ENCODE data around the gene USP17L21.
"Not testable (repeated sequence)": the region's sequence is repeated elsewhere in the genome, so short reads cannot be mapped to it uniquely, and the experiment has no call there.

USP17L21 gene

GRCh38 chr4:9262572-9262971 is at the start of gene USP17L21:
USP17L21 (plus strand) TSS chr4:9262872; CDS start chr4:9262872, 0 bp downstream.
- not testable (repeated sequence) for DNase-seq (ENCODE audit: low spot score)

GRCh38 chr4:9214701-9215100 is 48.0 kb upstream of the USP17L21 start:
- not testable (repeated sequence) for DNase-seq (ENCODE audit: low spot score)

DNA sequence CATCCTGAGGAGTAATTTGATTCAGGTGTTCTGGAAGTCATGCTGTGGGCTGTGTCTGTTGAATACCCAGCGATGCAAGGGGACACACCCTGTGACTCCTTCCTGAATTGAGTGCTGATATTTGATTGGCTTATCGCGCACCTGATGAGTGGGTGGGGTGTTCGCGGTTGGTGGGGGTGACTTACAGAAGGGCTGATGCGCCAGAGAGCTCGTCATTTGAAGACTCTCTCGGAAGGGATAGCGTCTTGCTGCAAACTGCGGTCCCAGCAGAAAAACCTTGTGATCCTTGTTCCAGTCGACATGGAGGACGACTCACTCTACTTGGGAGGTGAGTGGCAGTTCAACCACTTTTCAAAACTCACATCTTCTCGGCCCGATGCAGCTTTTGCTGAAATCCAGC is 47.6 kb upstream of the USP17L21 start, which contains the start of gene USP17L11:
TSS of gene USP17L11 (plus strand) at position 301 of the 400 bp plus-strand sequence. CDS start at position 301, 0 bp downstream.
- DNase-seq (ENCODE audit: low spot score): not testable (repeated sequence)

- not testable (repeated sequence) for DNase-seq (ENCODE audit: low spot score)
Observed at GRCh38 chr4:9219852-9220251, 42.8 kb upstream of the USP17L21 start, which contains the start of gene USP17L12. USP17L12 (plus strand) TSS chr4:9220152; CDS start chr4:9220152, 0 bp downstream.

- DNase-seq (ENCODE audit: low spot score): not testable (repeated sequence)
Observed at GRCh38 chr4:9224596-9224995, 38.1 kb upstream of the USP17L21 start, which contains the start of gene USP17L13. USP17L13 (plus strand) TSS chr4:9224896; CDS start chr4:9224896, 0 bp downstream.

- DNase-seq (ENCODE audit: low spot score): not testable (repeated sequence)
Observed at GRCh38 chr4:9230249-9230648, 32.4 kb upstream of the USP17L21 start.

DNA sequence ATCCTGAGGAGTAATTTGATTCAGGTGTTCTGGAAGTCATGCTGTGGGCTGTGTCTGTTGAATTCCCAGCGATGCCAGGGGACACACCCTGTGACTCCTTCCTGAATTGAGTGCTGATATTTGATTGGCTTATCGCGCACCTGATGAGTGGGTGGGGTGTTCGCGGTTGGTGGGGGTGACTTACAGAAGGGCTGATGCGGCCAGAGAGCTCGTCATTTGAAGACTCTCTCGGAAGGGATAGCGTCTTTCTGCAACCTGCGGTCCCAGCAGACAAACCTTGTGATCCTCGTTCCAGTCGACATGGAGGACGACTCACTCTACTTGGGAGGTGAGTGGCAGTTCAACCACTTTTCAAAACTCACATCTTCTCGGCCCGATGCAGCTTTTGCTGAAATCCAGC is 28.6 kb upstream of the USP17L21 start, which contains the start of gene USP17L15:
TSS of gene USP17L15 (plus strand) at position 301 of the 400 bp plus-strand sequence. CDS start at position 301, 0 bp downstream.
- DNase-seq (ENCODE audit: low spot score): not testable (repeated sequence)

GRCh38 chr4:9238461-9238860 is 24.2 kb upstream of the USP17L21 start:
- DNase-seq (ENCODE audit: low spot score): not testable (repeated sequence)

- not testable (repeated sequence) for DNase-seq (ENCODE audit: low spot score)
Observed at GRCh38 chr4:9243579-9243978, 19.1 kb upstream of the USP17L21 start, which contains the start of gene USP17L17. USP17L17 (plus strand) TSS chr4:9243879; CDS start chr4:9243879, 0 bp downstream.

- DNase-seq (ENCODE audit: low spot score): not testable (repeated sequence)
Observed at GRCh38 chr4:9247953-9248680, 14.6 kb upstream of the USP17L21 start, which contains the start of gene USP17L18. USP17L18 (plus strand) TSS chr4:9248630; CDS start chr4:9248630, 0 bp downstream.

GRCh38 chr4:9253078-9253477 is 9.6 kb upstream of the USP17L21 start, which contains the start of gene USP17L19:
USP17L19 (plus strand) TSS chr4:9253378; CDS start chr4:9253378, 0 bp downstream.
- not testable (repeated sequence) for DNase-seq (ENCODE audit: low spot score)

- not testable (repeated sequence) for DNase-seq (ENCODE audit: low spot score)
Observed at GRCh38 chr4:9257824-9258223, 4.8 kb upstream of the USP17L21 start, which contains the start of gene USP17L20. USP17L20 (plus strand) TSS chr4:9258124; CDS start chr4:9258124, 0 bp downstream.

DNA sequence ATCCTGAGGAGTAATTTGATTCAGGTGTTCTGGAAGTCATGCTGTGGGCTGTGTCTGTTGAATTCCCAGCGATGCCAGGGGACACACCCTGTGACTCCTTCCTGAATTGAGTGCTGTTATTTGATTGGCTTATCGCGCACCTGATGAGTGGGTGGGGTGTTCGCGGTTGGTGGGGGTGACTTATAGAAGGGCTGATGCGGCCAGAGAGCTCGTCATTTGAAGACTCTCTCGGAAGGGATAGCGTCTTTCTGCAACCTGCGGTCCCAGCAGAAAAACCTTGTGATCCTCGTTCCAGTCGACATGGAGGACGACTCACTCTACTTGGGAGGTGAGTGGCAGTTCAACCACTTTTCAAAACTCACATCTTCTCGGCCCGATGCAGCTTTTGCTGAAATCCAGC is 4.6 kb downstream of the USP17L21 start, which contains the start of gene USP17L22:
TSS of gene USP17L22 (plus strand) at position 301 of the 400 bp plus-strand sequence. CDS start at position 301, 0 bp downstream.
- DNase-seq (ENCODE audit: low spot score): not testable (repeated sequence)

- DNase-seq (ENCODE audit: low spot score): not testable (repeated sequence)
Observed at GRCh38 chr4:9271719-9272118, 9.0 kb downstream of the USP17L21 start.
